ENCODE measurements around the gene FAM107A. TPM values are rescaled to one million over a fixed set of nuclear protein-coding genes. Genes with fewer than 3 reads are reported as not detected.

The FAM107A gene
- total and polyA plus RNA-seq, 2 of the 13 experiments (the other 11 are each of a cell fraction or from before 2014, with no cell fraction given): not detected

DNA sequence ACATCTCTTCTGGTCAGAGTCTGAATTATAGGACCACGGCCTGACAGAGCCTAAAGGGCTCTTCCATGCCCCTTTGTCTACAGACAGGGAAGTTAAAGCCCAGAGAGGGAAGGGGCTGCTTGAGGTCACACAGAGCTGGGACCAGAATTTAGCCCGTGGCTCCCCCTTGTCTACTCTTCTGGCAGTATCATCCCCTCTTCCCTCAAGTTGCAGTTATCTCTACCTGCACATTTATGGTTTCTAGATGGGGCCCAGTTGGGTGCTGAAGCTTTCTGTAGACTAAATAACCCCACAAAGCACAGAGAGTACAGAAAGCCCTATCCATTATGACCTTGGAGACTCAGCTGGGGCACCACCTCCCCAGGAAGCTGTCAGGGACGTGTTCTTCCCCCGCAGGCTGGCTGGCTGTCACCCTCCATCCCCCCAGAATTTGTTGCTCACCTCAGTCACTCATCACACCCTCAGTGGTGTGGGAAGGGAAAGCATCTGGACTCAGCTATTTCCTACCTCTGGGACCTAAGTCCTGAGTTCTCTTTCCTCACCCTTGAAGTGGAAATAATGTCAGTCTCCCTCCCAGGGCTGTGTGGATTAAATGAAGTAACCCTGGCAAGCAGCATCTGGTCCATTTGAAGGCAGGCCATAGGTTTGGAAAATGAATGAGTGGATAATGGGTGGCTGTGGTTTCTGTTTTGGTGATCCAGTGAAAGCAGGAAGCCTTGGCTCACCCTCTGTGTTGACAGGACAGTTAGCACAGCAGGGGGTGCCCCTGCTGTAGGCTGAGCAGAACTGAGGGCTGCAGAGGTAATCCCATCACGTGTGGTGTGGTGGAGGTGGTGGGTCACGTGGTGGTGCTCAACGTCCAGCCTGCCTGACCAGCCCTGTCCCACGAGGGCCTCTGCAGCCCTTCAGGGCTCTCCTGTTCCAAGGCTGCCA is 56.5 kb downstream of the FAM107A start (continued):
- TF ChIP-seq, protein P1, sequence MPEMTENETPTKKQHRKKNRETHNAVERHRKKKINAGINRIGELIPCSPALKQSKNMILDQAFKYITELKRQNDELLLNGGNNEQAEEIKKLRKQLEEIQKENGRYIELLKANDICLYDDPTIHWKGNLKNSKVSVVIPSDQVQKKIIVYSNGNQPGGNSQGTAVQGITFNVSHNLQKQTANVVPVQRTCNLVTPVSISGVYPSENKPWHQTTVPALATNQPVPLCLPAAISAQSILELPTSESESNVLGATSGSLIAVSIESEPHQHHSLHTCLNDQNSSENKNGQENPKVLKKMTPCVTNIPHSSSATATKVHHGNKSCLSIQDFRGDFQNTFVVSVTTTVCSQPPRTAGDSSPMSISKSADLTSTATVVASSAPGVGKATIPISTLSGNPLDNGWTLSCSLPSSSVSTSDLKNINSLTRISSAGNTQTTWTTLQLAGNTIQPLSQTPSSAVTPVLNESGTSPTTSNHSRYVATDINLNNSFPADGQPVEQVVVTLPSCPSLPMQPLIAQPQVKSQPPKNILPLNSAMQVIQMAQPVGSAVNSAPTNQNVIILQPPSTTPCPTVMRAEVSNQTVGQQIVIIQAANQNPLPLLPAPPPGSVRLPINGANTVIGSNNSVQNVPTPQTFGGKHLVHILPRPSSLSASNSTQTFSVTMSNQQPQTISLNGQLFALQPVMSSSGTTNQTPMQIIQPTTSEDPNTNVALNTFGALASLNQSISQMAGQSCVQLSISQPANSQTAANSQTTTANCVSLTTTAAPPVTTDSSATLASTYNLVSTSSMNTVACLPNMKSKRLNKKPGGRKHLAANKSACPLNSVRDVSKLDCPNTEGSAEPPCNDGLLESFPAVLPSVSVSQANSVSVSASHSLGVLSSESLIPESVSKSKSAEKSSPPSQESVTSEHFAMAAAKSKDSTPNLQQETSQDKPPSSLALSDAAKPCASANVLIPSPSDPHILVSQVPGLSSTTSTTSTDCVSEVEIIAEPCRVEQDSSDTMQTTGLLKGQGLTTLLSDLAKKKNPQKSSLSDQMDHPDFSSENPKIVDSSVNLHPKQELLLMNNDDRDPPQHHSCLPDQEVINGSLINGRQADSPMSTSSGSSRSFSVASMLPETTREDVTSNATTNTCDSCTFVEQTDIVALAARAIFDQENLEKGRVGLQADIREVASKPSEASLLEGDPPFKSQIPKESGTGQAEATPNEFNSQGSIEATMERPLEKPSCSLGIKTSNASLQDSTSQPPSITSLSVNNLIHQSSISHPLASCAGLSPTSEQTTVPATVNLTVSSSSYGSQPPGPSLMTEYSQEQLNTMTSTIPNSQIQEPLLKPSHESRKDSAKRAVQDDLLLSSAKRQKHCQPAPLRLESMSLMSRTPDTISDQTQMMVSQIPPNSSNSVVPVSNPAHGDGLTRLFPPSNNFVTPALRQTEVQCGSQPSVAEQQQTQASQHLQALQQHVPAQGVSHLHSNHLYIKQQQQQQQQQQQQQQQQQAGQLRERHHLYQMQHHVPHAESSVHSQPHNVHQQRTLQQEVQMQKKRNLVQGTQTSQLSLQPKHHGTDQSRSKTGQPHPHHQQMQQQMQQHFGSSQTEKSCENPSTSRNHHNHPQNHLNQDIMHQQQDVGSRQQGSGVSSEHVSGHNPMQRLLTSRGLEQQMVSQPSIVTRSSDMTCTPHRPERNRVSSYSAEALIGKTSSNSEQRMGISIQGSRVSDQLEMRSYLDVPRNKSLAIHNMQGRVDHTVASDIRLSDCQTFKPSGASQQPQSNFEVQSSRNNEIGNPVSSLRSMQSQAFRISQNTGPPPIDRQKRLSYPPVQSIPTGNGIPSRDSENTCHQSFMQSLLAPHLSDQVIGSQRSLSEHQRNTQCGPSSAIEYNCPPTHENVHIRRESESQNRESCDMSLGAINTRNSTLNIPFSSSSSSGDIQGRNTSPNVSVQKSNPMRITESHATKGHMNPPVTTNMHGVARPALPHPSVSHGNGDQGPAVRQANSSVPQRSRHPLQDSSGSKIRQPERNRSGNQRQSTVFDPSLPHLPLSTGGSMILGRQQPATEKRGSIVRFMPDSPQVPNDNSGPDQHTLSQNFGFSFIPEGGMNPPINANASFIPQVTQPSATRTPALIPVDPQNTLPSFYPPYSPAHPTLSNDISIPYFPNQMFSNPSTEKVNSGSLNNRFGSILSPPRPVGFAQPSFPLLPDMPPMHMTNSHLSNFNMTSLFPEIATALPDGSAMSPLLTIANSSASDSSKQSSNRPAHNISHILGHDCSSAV (CRISPR knock-in tag; IDR thresholded peaks at IDR 0.05; ENCODE audit: borderline replicate concordance): no peak
- TF ChIP-seq DPF2 (CRISPR knock-in tag; IDR thresholded peaks at IDR 0.05; ENCODE audit: borderline replicate concordance, low read depth) (peak; percentile 67; the same call in 1 of the 2 replicates), ZNF564 (CRISPR knock-in tag; IDR thresholded peaks at IDR 0.05) (peak; percentile 81; the same call in 1 of the 2 replicates), ZNF543 (CRISPR knock-in tag; IDR thresholded peaks at IDR 0.05) (0 out of 2 replicates have a peak, but pooled peaks have one; percentile 60), ZNF670 (CRISPR knock-in tag; IDR thresholded peaks at IDR 0.05; ENCODE audit: borderline replicate concordance) (no peak; the same call in 1 of the 2 replicates), CENPX (CRISPR knock-in tag; IDR thresholded peaks at IDR 0.05) (no peak), TBX2 (CRISPR knock-in tag; IDR thresholded peaks at IDR 0.05; ENCODE audit: borderline replicate concordance) (peak; percentile 83; the same call in 1 of the 2 replicates), NR2F2 (IDR thresholded peaks at IDR 0.05; ENCODE audit: borderline replicate concordance, low read depth) (no peak), CENPT (CRISPR knock-in tag; IDR thresholded peaks at IDR 0.05; ENCODE audit: low read depth) (no peak), NFKB2 (CRISPR knock-in tag; IDR thresholded peaks at IDR 0.05; ENCODE audit: borderline replicate concordance) (peak; percentile 70), ZNF12 (CRISPR knock-in tag; IDR thresholded peaks at IDR 0.05) (0 out of 2 replicates have a peak, but pooled peaks have one; percentile 57), SP4 (CRISPR knock-in tag; IDR thresholded peaks at IDR 0.05) (0 out of 2 replicates have a peak, but pooled peaks have one; percentile 43), ZNF335 (CRISPR knock-in tag; IDR thresholded peaks at IDR 0.05) (peak; percentile 26; the same call in 1 of the 2 replicates), BHLHE40 (IDR thresholded peaks at IDR 0.05; ENCODE audit: low read length) (peak; percentile 90), PITX1 (CRISPR knock-in tag; IDR thresholded peaks at IDR 0.05) (peak; percentile 96), ZFP62 (CRISPR knock-in tag; IDR thresholded peaks at IDR 0.05) (no peak), RAD21 (CRISPR knock-in tag; IDR thresholded peaks at IDR 0.05) (peak; percentile 58), HDAC6 (IDR thresholded peaks at IDR 0.05; ENCODE audit: low read depth, low read length) (no peak), GABPB1 (CRISPR knock-in tag; IDR thresholded peaks at IDR 0.05) (peak; percentile 58)
- TF ChIP-seq, protein P2, sequence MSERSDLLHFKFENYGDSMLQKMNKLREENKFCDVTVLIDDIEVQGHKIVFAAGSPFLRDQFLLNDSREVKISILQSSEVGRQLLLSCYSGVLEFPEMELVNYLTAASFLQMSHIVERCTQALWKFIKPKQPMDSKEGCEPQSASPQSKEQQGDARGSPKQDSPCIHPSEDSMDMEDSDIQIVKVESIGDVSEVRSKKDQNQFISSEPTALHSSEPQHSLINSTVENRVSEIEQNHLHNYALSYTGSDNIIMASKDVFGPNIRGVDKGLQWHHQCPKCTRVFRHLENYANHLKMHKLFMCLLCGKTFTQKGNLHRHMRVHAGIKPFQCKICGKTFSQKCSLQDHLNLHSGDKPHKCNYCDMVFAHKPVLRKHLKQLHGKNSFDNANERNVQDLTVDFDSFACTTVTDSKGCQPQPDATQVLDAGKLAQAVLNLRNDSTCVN (CRISPR knock-in tag; IDR thresholded peaks at IDR 0.05; ENCODE audit: borderline replicate concordance): peak; percentile 55; the same call in 1 of the 2 replicates

Data from HepG2 (cell line).